Measurements from ENCODE around the gene PPP3R2. TPM values are rescaled to one million over a fixed set of nuclear protein-coding genes. Genes with fewer than 3 reads are reported as not detected.

The PPP3R2 gene
- total and polyA plus RNA-seq, 4 donors = not detected

DNA sequence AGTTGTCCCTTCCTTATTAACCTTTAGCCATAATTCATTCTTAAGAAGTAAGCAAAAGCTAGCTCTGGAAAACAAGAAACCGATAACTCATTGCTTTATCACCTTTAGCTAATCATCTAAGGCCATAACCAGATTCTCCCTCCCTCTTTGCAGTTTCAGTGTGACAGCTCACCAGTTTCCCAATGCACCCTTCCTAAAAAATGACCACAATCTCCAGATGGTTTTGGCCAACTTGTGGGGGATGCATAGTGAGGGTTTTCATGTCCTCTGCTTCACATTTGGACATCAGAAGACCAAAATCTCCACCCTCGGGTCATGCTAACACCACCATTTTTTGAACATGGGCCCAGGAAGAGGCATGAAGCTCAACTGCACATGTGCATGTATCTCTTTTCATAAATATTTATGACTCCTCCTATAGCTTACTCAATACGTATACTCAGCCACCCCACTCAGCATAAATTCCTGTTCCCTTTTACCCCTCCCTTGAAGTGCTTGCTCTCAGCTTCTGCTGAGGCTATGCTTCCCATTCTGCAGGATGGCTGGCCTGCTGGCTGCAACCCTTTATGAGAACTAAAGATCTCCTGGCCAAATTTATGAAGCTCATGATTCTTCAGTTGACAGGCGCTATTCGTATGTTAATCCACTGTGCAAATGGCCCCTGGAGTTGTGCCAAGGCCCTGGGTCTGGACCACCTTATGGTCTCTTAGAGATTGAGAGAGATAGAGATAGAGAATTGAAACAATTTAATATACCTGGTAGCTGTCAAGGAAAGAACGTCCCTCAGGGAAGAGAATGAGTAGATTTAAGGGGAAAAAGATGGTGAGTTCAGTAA, 14.8 kb downstream of the PPP3R2 start:
- H3K27me3 ChIP-seq (ENCODE audit: control insufficient read depth in 3 of 3, insufficient read depth in 3 of 3, low read length in 2 of 3) = no peaks in the 10 kb centered on the region
- DNase-seq (no peak), ATAC-seq (ENCODE audit: insufficient read depth, low FRiP score) (no peak)
- H3K9ac ChIP-seq (ENCODE audit: insufficient read depth in 1 of 2, low read length in 2 of 2) = no peak overlapping the region
- H3K27ac ChIP-seq (ENCODE audit: low read depth in 1 of 2, low read length in 1 of 2) = no peak overlapping the region
- 76 to 79% methylated on average over 6 of the region's 6 CpGs for WGBS, 2 donors
- H3K9me3 ChIP-seq (ENCODE audit: control insufficient read depth in 4 of 4, insufficient read depth in 3 of 4, low read length in 3 of 4) = peaks cover 0 to 3% (median 0%) of the 10 kb centered on the region in 4 donors
- TF ChIP-seq, protein P1, sequence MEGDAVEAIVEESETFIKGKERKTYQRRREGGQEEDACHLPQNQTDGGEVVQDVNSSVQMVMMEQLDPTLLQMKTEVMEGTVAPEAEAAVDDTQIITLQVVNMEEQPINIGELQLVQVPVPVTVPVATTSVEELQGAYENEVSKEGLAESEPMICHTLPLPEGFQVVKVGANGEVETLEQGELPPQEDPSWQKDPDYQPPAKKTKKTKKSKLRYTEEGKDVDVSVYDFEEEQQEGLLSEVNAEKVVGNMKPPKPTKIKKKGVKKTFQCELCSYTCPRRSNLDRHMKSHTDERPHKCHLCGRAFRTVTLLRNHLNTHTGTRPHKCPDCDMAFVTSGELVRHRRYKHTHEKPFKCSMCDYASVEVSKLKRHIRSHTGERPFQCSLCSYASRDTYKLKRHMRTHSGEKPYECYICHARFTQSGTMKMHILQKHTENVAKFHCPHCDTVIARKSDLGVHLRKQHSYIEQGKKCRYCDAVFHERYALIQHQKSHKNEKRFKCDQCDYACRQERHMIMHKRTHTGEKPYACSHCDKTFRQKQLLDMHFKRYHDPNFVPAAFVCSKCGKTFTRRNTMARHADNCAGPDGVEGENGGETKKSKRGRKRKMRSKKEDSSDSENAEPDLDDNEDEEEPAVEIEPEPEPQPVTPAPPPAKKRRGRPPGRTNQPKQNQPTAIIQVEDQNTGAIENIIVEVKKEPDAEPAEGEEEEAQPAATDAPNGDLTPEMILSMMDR (IDR thresholded peaks at IDR 0.05; ENCODE audit: control extremely low read depth, extremely low read depth) = no peak
- H3K4me1 ChIP-seq (ENCODE audit: control insufficient read depth in 5 of 5, insufficient read depth in 5 of 5, low read length in 5 of 5) = no peaks in the 10 kb centered on the region
- H3K4me3 ChIP-seq = no peak overlapping the region
- H3K36me3 ChIP-seq (ENCODE audit: control insufficient read depth in 4 of 4, insufficient read depth in 4 of 4, low read length in 4 of 4) = no peaks in the 10 kb centered on the region

DNA sequence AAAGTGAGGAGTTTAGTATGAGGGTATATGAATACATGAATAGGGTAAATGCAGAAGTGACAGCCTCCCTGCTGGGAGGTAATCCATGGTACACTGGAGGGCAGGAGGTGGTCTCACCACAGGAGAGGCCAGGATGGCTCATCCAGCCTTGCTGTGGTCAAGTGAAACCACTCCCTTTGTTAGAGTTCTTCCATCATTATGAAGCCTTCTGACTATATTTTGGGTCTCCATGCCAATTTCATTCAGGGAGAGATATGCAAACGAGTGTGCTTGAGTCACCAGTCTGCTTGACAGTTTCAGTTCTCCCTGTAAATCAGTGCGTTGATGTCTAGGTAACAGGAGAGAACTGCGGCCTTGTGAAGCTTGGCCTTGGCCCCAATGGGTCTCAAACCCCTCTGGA, 16.4 kb downstream of the PPP3R2 start:
- Histone ChIP-seq H3K4me1 (ENCODE audit: control insufficient read depth in 5 of 5, insufficient read depth in 5 of 5, low read length in 5 of 5) (no peaks in the 10 kb centered on the region), H3K4me3 (no peak overlapping the region), H3K9ac (ENCODE audit: insufficient read depth in 1 of 2, low read length in 2 of 2) (no peak overlapping the region), H3K27ac (ENCODE audit: low read depth in 1 of 2, low read length in 1 of 2) (no peak overlapping the region), H3K36me3 (ENCODE audit: control insufficient read depth in 4 of 4, insufficient read depth in 4 of 4, low read length in 4 of 4) (no peaks in the 10 kb centered on the region), H3K9me3 (ENCODE audit: control insufficient read depth in 4 of 4, insufficient read depth in 3 of 4, low read length in 3 of 4) (peaks cover 0 to 3% (median 0%) of the 10 kb centered on the region in 4 donors), H3K27me3 (ENCODE audit: control insufficient read depth in 3 of 3, insufficient read depth in 3 of 3, low read length in 2 of 3) (no peaks in the 10 kb centered on the region)
- ATAC-seq (ENCODE audit: insufficient read depth, low FRiP score) = no peak
- TF ChIP-seq, protein P1 (IDR thresholded peaks at IDR 0.05; ENCODE audit: control extremely low read depth, extremely low read depth) = no peak
- DNase-seq = no peak
- WGBS, 2 donors = 76 to 79% methylated on average over 3 of the region's 3 CpGs

DNA sequence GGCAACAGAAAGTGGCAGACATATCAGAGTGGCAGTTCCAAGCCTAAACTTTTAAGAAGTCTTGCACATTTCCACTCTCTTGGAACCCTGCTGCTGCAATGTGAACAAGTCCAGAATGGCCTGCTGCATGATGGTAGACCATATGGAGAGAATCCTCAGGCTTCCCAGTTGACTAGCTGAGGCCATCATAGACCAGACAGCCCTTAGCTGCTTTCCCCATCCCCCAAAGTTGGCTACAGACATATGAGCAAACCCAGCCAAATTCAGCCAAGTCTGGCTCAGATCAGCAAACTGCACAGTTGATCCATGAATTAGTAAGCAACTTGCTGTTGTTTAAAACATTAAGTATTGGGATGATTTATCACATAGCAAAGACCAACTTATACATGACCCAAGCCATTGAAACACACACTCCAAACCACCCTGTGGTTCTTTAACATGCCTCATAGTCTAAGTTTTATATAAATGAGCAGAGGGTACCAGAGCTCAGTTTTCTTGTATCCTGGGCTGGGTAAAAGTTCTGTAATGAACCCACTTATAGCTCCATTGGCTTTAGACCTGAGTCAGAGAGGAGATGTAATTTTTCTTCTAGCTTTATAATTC, 19.9 kb downstream of the PPP3R2 start:
- no peaks in the 10 kb centered on the region for H3K27me3 ChIP-seq (ENCODE audit: control insufficient read depth in 3 of 3, insufficient read depth in 3 of 3, low read length in 2 of 3)
- peaks cover 0 to 4% (median 2%) of the 10 kb centered on the region in 4 donors for H3K36me3 ChIP-seq (ENCODE audit: control insufficient read depth in 4 of 4, insufficient read depth in 4 of 4, low read length in 4 of 4)
- TF ChIP-seq, protein P1 (IDR thresholded peaks at IDR 0.05; ENCODE audit: control extremely low read depth, extremely low read depth) = no peak
- ATAC-seq (ENCODE audit: insufficient read depth, low FRiP score) (no peak), DNase-seq (peak in 2 of 3 donors; percentile 17 to 59)
- H3K4me1 ChIP-seq (ENCODE audit: control insufficient read depth in 5 of 5, insufficient read depth in 5 of 5, low read length in 5 of 5) = no peaks in the 10 kb centered on the region
- H3K9ac ChIP-seq (ENCODE audit: insufficient read depth in 1 of 2, low read length in 2 of 2) = no peak overlapping the region
- H3K27ac ChIP-seq (ENCODE audit: low read depth in 1 of 2, low read length in 1 of 2) = no peak overlapping the region
- H3K9me3 ChIP-seq (ENCODE audit: control insufficient read depth in 4 of 4, insufficient read depth in 3 of 4, low read length in 3 of 4) = no peaks in the 10 kb centered on the region
- H3K4me3 ChIP-seq = no peak overlapping the region

Measured in lung (tissue), 12 donors.